SH-SY5Y (cell line): ENCODE results near the gene CFD.

Experiments
- GATA2 ChIP-seq: IDR thresholded peaks from 2 replicates; pipeline ENCODE4 v1.6.1; 2011; ENCODE audit warnings: mild to moderate bottlenecking, low read depth, low read length
- GATA3 ChIP-seq: IDR thresholded peaks from 2 replicates; pipeline ENCODE4 v1.6.1; 2011; ENCODE audit warnings: low read depth, mild to moderate bottlenecking, low read length, moderate library complexity

DNA sequence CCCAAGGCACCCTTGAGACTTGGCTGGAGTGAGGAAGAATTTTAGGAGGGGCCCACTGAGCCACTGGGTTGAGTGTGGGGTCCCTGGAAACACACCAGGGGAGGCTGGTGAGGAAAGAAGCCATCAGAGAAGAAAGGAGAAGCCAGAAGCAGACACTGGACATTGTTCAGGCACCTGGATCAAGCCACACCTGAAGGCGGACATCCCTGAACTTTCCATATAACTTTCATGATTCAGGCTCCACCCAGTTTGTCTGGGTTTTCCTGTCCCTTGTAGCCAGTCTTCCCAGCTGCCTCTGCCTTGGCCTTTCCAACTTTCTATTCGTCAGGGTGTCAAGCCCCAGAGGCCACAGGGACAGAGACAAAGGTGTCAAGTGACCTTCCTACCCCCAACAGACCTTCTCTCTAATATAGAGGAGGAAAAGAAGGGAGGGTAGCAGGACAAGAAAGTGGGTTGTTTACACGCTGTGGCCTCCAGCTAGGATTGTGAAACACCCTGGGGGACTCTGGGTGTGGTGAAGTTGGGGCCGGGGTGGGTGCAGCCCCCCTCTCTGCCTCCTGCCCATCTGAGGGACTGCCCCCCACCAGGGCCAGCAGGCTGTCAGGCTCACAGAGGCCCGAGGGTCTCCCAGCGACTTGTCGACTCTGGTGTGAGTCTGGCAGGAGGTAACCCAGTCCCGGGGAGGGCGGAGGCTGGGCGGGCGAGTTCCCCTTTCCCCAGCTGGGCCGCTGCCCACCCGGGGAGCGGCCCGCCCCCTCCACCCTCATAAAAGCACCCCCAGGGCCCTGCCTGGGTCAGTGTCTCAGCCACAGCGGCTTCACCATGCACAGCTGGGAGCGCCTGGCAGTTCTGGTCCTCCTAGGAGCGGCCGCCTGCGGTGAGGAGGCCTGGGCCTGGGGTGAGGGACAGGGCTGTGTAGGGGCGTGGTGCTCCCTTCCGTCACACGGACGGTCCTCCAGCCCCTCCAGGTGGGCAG, at the start of gene CFD:
- TF ChIP-seq GATA2 = no peak
- TF ChIP-seq GATA3 = no peak
